PC-9 (cell line): Measurements from ENCODE around the gene TRAF3. TPM values are rescaled to one million over a fixed set of nuclear protein-coding genes. Genes with fewer than 3 reads are reported as not detected.

Experiments used
- BruUV-seq: library from RNA; stranded (reverse); fragments of 400-500 nt; replicated peaks from 2 replicates; lab custom pipeline; 2021; lab: Mats Ljungman, UMichigan
- CTCF ChIA-PET: fragments of 300-600 bp; sonication (Branson Sonifier 250); formaldehyde crosslinking; loops from one replicate; lab custom pipeline; 2022; ENCODE audit warnings: antibody characterized with exemption; lab: Charles Lee
- POLR2A ChIA-PET: fragments of 300-600 bp; sonication (Branson Sonifier 250); formaldehyde crosslinking; loops from one replicate; lab custom pipeline; 2022; ENCODE audit warnings: antibody characterized with exemption; ENCODE audit not compliant: unreplicated experiment; lab: Charles Lee
- DNase-seq, 2 experiments: peaks; one replicate each; pipeline versions ENCODE4 v3.0.0 to v3.0.0-alpha.2; 2015 to 2022; ENCODE audit warnings: mixed read lengths in 1 of 2
- H2AFZ ChIP-seq: fragments of 200-600 bp; sonication (generic); 2 replicates; pipeline ENCODE4 v1.8.1; 2017; ENCODE audit warnings: antibody characterized with exemption
- H3F3A ChIP-seq: fragments of 200-600 bp; sonication (generic); 2 replicates; pipeline ENCODE4 v1.8.1; 2017; ENCODE audit warnings: antibody characterized with exemption, mild to moderate bottlenecking, low read depth; ENCODE audit not compliant: insufficient read depth
- H3K27ac ChIP-seq: fragments of 200-600 bp; sonication (generic); 2 replicates; pipeline ENCODE4 v1.6.1; 2016; ENCODE audit warnings: mixed run types
- H3K27me3 ChIP-seq: fragments of 200-600 bp; sonication (generic); 2 replicates; pipeline ENCODE4 v1.6.1; 2016; ENCODE audit warnings: low read depth, mixed run types; ENCODE audit not compliant: insufficient read depth
- H3K36me3 ChIP-seq: fragments of 200-600 bp; sonication (generic); 2 replicates; pipeline ENCODE4 v1.6.1; 2016; ENCODE audit warnings: low read depth, mixed run types
- H3K4me1 ChIP-seq: fragments of 200-600 bp; sonication (generic); replicated peaks from 2 replicates; pipeline ENCODE4 v1.6.1; 2016; ENCODE audit warnings: mixed run types; ENCODE audit not compliant: insufficient read depth
- H3K4me2 ChIP-seq: fragments of 200-600 bp; sonication (generic); 2 replicates; pipeline ENCODE4 v1.6.1; 2017; ENCODE audit warnings: mixed run types
- H3K4me3 ChIP-seq: fragments of 200-600 bp; sonication (generic); 2 replicates; pipeline ENCODE4 v1.6.1; 2016; ENCODE audit warnings: mixed run types
- H3K79me2 ChIP-seq: fragments of 200-600 bp; sonication (generic); 2 replicates; pipeline ENCODE4 v1.6.1; 2017; ENCODE audit warnings: low read depth, mixed run types
- H3K9me2 ChIP-seq: fragments of 200-600 bp; sonication (generic); 2 replicates; pipeline ENCODE4 v1.8.1; 2017; ENCODE audit warnings: mild to moderate bottlenecking; ENCODE audit not compliant: insufficient read depth
- H3K9me3 ChIP-seq: fragments of 200-600 bp; sonication (generic); 2 replicates; pipeline ENCODE4 v1.8.1; 2016; ENCODE audit warnings: low read depth; ENCODE audit not compliant: insufficient read depth
- H4K20me1 ChIP-seq: fragments of 200-600 bp; sonication (generic); 2 replicates; pipeline ENCODE4 v1.8.1; 2017; ENCODE audit not compliant: insufficient read depth
- EZH2 ChIP-seq: fragments of 200-600 bp; sonication (generic); IDR thresholded peaks from 2 replicates; pipeline ENCODE4 v1.8.0; 2017; ENCODE audit warnings: antibody characterized with exemption, low read depth
- intact Hi-C: fragments of 100-400 bp; cut with micrococcal nuclease; formaldehyde crosslinking; loops from one replicate; pipeline ENCODE4 v1.10.0; 2022; ENCODE audit not compliant: unreplicated experiment
- total RNA-seq: library from RNA; stranded (reverse); gene quantifications from 2 replicates; pipeline ENCODE4 v1.2.3, GENCODE V29; 2021
- TF ChIP-seq, protein P1 (sequence below): fragments of 200-600 bp; sonication (generic); conservative IDR thresholded peaks from 2 replicates; pipeline ENCODE4 v1.6.1; 2017; ENCODE audit warnings: mixed run types, antibody characterized with exemption, mild to moderate bottlenecking, moderate library complexity

The TRAF3 gene
- total RNA-seq, 1 experiment from 2014 or later = 41.3 TPM

DNA sequence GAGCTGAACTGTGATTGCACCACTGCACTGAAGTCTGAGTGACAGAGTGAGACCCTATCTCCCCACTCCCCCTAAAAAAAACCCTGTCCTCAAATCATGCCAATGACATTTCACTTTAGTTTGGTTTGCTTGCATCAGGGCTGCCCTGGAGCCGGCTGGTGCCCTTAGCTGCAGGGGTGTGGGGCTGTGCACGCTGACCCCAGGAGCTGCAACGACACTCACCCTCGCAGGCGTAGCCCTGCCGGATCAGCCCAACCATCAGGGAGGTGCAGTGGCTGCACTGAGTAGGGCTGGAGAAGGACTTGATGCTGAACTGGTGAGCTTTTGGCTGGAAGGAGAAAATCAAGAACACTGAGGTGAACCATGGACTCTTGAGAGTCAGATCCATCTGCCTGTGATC is 175.0 kb downstream of the TRAF3 start:
- Histone ChIP-seq H3F3A (peaks cover 12% of the 10 kb centered on the region; the same call in 1 of the 2 replicates), H3K4me3 (no peak overlapping the region), H3K9me2 (no peaks in the 10 kb centered on the region), H3K9me3 (no peaks in the 10 kb centered on the region), H3K36me3 (peaks cover 69% of the 10 kb centered on the region), H2AFZ (no peak overlapping the region), H3K27me3 (no peaks in the 10 kb centered on the region), H4K20me1 (peaks cover 8% of the 10 kb centered on the region), H3K79me2 (no peaks in the 10 kb centered on the region), H3K4me1 (no peaks in the 10 kb centered on the region), H3K27ac (no peak overlapping the region), H3K4me2 (no peak overlapping the region)
- intact Hi-C loops = no loop called here
- DNase-seq = no peak
- CTCF ChIA-PET = no interaction called here
- POLR2A ChIA-PET = no interaction called here
- TF ChIP-seq, protein P1, sequence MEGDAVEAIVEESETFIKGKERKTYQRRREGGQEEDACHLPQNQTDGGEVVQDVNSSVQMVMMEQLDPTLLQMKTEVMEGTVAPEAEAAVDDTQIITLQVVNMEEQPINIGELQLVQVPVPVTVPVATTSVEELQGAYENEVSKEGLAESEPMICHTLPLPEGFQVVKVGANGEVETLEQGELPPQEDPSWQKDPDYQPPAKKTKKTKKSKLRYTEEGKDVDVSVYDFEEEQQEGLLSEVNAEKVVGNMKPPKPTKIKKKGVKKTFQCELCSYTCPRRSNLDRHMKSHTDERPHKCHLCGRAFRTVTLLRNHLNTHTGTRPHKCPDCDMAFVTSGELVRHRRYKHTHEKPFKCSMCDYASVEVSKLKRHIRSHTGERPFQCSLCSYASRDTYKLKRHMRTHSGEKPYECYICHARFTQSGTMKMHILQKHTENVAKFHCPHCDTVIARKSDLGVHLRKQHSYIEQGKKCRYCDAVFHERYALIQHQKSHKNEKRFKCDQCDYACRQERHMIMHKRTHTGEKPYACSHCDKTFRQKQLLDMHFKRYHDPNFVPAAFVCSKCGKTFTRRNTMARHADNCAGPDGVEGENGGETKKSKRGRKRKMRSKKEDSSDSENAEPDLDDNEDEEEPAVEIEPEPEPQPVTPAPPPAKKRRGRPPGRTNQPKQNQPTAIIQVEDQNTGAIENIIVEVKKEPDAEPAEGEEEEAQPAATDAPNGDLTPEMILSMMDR = no peak
- no peak for TF ChIP-seq EZH2
- BruUV-seq = no TSS peak

DNA sequence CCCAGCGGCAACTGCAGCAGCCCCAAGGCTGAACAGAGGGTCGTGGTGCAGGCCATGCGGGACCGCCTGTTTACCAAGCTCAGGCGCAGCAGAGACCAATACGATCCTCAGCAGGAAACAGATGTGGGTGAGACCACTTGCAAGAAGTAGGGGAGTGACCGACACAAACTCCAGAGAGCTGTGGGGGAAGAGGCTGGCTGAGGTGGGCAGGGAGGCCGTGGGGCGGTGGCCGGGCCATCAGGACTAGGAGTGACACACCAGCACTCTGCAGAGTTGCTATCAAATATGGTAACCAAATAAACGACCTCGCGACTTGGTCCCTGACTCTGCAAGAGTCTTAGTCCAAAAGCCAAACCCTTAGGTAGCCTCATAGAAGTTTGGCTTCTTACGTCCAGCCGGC is 175.9 kb downstream of the TRAF3 start:
- intact Hi-C loops = no loop called here
- Histone ChIP-seq H3K27ac (no peak overlapping the region), H3K4me1 (no peaks in the 10 kb centered on the region), H4K20me1 (peaks cover 8% of the 10 kb centered on the region), H3K79me2 (no peaks in the 10 kb centered on the region), H3K4me3 (no peak overlapping the region), H3K9me3 (no peaks in the 10 kb centered on the region), H2AFZ (no peak overlapping the region), H3F3A (peaks cover 11% of the 10 kb centered on the region; the same call in 1 of the 2 replicates), H3K9me2 (no peaks in the 10 kb centered on the region), H3K27me3 (no peaks in the 10 kb centered on the region), H3K4me2 (no peak overlapping the region), H3K36me3 (peaks cover 69% of the 10 kb centered on the region)
- no TSS peak for BruUV-seq
- TF ChIP-seq, protein P1 = no peak
- TF ChIP-seq EZH2 = no peak
- ChIA-PET POLR2A (no interaction called here), CTCF (no interaction called here)
- no peak for DNase-seq

DNA sequence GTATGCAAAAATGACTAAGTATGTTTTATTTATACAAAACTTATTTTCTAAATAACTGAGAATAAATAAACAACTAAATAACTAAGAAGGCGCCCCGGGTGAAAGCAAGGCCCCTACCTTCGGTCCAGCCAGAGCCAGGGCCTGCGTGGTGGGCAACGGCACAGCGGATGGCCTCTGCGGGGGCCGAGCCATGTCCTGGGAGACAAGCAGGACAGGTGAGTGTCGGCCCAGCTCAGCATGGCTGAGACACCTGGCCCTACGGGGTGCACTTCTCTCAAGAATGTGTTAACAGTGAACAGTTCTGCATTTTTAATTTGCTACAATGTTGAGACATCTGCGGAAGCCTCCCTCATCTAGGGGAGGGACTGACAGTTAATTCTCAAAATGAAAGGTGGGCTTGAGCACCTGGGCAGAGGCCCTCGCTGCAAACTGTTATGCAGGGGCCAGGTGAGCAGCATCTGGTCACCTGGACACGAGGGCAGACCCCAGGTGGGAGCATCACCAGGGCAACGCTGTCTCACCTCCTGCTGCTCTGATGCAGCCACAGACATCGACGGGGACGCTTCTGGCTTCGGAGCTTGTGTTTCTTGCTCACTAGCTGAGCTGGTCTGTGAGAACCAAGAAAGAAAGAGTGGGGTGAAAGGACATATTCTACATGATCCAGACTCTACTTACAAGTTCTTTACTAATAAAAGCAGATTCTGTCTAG is 177.0 kb downstream of the TRAF3 start:
- Histone ChIP-seq H3K36me3 (peaks cover 71% of the 10 kb centered on the region), H3K4me2 (no peak overlapping the region), H2AFZ (no peak overlapping the region), H3K4me1 (no peaks in the 10 kb centered on the region), H3K27me3 (no peaks in the 10 kb centered on the region), H3K9me3 (no peaks in the 10 kb centered on the region), H3F3A (peaks cover 13% of the 10 kb centered on the region), H3K4me3 (no peak overlapping the region), H3K27ac (no peak overlapping the region), H3K9me2 (no peaks in the 10 kb centered on the region), H3K79me2 (no peaks in the 10 kb centered on the region), H4K20me1 (peaks cover 11% of the 10 kb centered on the region)
- TF ChIP-seq, protein P1 = no peak
- no TSS peak for BruUV-seq
- intact Hi-C loops = no loop called here
- DNase-seq = no peak
- POLR2A ChIA-PET = no interaction called here
- CTCF ChIA-PET = interaction anchor here (0.6 kb wide), 1 partner anchor 512 kb away, joined by 3 read pairs; no protein-coding TSS in a partner anchor
